Measurements from ENCODE around the gene TRAF3IP3. TPM values are rescaled to one million over a fixed set of nuclear protein-coding genes. Genes with fewer than 3 reads are reported as not detected.

Gene TRAF3IP3
- total and polyA plus RNA-seq, 4 donors = 0.88 to 9.0 (median 2.7) TPM

DNA sequence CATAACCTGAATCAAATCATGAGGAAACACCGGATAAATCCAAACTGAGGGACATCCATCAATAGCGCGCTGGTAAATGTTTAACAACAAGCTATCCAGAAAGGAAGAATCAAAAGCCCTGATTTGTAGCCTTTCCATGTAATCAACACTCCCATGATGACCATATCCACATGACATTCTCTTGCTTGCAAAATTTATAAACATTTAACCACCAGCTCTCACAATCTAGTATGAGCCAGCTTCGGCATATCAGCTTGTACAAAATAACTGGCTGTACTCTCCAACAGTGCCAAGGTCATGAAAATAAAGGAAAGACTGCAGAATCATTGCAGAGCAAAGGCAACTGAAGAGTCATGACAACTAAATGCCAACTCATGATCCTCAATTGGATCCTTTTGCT is 35.5 kb upstream of the TRAF3IP3 start:
- 78 to 86% methylated on average over 4 of the region's 4 CpGs for WGBS, 2 donors
- Histone ChIP-seq H3K27me3 (ENCODE audit: control insufficient read depth in 1 of 2, insufficient read depth in 2 of 2, low read length in 1 of 2) (no peaks in the 10 kb centered on the region), H3K4me1 (ENCODE audit: control insufficient read depth in 1 of 2, insufficient read depth in 2 of 2, low read length in 2 of 2) (no peaks in the 10 kb centered on the region), H3K9me3 (ENCODE audit: control insufficient read depth, low read length) (no peaks in the 10 kb centered on the region), H3K27ac (ENCODE audit: low read depth in 1 of 2, low read length in 2 of 2) (no peak overlapping the region), H3K4me3 (ENCODE audit: low read length in 2 of 2) (no peak overlapping the region), H3K36me3 (ENCODE audit: control insufficient read depth in 1 of 2, insufficient read depth in 2 of 2, low read length in 1 of 2) (no peaks in the 10 kb centered on the region)
- ATAC-seq (ENCODE audit: low FRiP score) (no peak), DNase-seq (no peak)
- intact Hi-C loops (cut with DNase I) = no loop called here

DNA sequence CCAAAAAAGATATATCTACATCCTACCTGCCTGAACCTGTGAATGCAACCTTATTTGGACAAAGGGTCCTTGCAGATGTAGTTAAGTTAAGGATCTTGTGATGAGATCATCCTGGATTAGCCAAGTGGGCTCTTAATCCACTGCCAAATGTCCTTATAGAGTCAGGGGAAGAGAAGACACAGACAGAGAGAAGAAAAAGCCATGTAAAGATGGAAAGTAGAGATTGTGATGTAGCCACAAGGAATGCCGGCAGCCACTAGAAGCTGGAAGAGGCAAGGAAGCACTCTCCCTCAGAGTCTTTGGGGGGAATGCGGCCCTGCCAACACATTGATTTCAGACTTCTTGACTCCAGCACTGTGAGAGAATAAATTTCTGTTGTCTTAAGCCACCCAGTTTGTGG is 35.0 kb upstream of the TRAF3IP3 start:
- Histone ChIP-seq H3K27ac (ENCODE audit: low read depth in 1 of 2, low read length in 2 of 2) (no peak overlapping the region), H3K9me3 (ENCODE audit: control insufficient read depth, low read length) (no peaks in the 10 kb centered on the region), H3K4me1 (ENCODE audit: control insufficient read depth in 1 of 2, insufficient read depth in 2 of 2, low read length in 2 of 2) (no peaks in the 10 kb centered on the region), H3K27me3 (ENCODE audit: control insufficient read depth in 1 of 2, insufficient read depth in 2 of 2, low read length in 1 of 2) (no peaks in the 10 kb centered on the region), H3K4me3 (ENCODE audit: low read length in 2 of 2) (no peak overlapping the region), H3K36me3 (ENCODE audit: control insufficient read depth in 1 of 2, insufficient read depth in 2 of 2, low read length in 1 of 2) (no peaks in the 10 kb centered on the region)
- intact Hi-C loops (cut with DNase I) = no loop called here
- no peak for ATAC-seq (ENCODE audit: low FRiP score)
- DNase-seq = no peak
- 56 to 72% methylated on average over 2 of the region's 2 CpGs for WGBS, 2 donors

DNA sequence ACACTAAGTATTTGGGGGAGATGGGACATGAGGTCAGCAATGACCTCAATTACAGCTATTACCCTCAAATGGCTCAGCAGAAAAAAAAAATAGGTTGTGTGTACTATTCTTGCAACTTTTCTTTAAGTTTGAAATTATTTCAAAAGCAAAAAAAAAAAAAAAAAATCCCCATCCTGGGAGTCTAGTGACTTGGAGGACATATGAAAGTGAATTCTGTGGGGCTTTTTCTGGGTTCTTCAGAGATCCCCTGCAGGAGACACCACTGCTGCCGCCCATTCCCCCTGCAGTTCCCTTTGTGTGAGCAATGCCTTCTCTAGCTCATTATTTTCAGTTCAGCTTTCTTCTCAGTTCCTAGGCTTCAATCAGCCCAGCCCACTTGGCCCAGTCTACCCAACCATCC is 34.5 kb upstream of the TRAF3IP3 start:
- Histone ChIP-seq H3K4me1 (ENCODE audit: control insufficient read depth in 1 of 2, insufficient read depth in 2 of 2, low read length in 2 of 2) (no peaks in the 10 kb centered on the region), H3K27ac (ENCODE audit: low read depth in 1 of 2, low read length in 2 of 2) (no peak overlapping the region), H3K27me3 (ENCODE audit: control insufficient read depth in 1 of 2, insufficient read depth in 2 of 2, low read length in 1 of 2) (no peaks in the 10 kb centered on the region), H3K9me3 (ENCODE audit: control insufficient read depth, low read length) (no peaks in the 10 kb centered on the region), H3K4me3 (ENCODE audit: low read length in 2 of 2) (no peak overlapping the region), H3K36me3 (ENCODE audit: control insufficient read depth in 1 of 2, insufficient read depth in 2 of 2, low read length in 1 of 2) (no peaks in the 10 kb centered on the region)
- DNase-seq (no peak), ATAC-seq (ENCODE audit: low FRiP score) (no peak)
- intact Hi-C loops (cut with DNase I) = no loop called here
- WGBS, 2 donors = 95 to 98% methylated on average over 1 of the region's 1 CpG

DNA sequence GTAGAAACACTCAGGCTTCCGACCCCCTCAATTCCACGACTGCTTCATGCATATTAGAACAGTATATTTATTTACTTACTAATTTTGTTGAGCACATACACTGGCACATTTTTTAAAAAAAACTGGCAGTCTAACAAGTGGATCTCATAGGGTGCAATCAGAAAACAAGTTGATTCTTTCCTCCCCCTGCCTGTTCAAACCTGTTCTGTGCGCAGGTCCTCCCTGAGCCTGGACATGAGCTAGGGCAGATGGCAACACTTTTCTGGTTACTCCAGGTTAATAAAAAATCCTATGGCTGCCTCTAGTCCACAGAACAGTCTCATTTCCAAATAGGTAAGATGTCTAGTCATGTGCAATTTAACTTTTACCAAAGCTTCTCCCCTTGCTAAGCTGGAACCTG is 32.6 kb upstream of the TRAF3IP3 start:
- intact Hi-C loops (cut with DNase I) = no loop called here
- Histone ChIP-seq H3K36me3 (ENCODE audit: control insufficient read depth in 1 of 2, insufficient read depth in 2 of 2, low read length in 1 of 2) (no peaks in the 10 kb centered on the region), H3K27me3 (ENCODE audit: control insufficient read depth in 1 of 2, insufficient read depth in 2 of 2, low read length in 1 of 2) (no peaks in the 10 kb centered on the region), H3K27ac (ENCODE audit: low read depth in 1 of 2, low read length in 2 of 2) (no peak overlapping the region), H3K9me3 (ENCODE audit: control insufficient read depth, low read length) (no peaks in the 10 kb centered on the region), H3K4me1 (ENCODE audit: control insufficient read depth in 1 of 2, insufficient read depth in 2 of 2, low read length in 2 of 2) (no peaks in the 10 kb centered on the region), H3K4me3 (ENCODE audit: low read length in 2 of 2) (no peak overlapping the region)
- DNase-seq = no peak
- no peak for ATAC-seq (ENCODE audit: low FRiP score)
- 89 to 96% methylated on average over 3 of the region's 3 CpGs for WGBS, 2 donors

DNA sequence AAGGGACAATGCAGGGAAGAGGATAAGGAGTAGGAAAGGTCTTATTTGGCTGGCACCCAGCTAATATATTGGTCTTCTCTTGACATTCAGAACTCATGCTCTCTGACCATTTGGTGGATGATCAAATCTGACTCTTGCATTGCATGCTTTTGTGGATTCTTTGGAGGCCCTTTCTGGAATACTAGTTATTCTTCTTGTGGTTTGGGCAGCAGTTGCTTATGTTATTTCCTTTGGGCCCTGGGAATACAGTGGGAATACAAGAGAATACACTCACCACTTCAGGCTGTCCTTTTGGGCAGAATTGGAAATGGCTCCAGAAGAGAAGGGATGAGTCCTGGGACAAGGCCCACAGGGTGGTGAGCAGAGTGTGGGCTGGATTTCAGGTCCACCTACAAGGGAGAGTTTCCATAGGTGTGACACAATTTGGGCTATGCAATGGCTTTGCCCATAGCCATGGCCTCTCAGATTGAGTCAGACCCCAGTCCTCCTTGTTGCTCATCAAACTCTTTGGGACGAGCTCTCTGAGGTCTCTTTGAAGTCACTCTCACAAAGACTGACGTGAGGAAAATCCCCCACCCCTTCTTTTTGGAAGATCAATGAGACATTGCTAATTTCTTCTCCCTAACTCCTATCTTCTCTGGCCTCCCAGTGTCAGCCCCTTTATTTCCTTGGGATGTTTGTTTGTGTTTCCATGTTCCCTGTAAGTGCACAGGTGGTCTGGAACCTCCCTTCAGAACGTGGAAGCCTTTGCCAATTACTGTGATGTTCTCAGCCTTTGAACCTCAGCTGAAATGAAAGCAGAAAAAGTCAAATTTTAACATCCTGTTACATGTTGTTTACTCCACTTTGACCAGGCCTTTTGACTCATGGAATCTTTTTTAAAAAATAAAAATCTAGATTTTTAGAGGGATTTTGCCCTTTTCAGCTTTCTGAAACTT is 31.8 kb upstream of the TRAF3IP3 start:
- Histone ChIP-seq H3K9me3 (ENCODE audit: control insufficient read depth, low read length) (no peaks in the 10 kb centered on the region), H3K27me3 (ENCODE audit: control insufficient read depth in 1 of 2, insufficient read depth in 2 of 2, low read length in 1 of 2) (no peaks in the 10 kb centered on the region), H3K36me3 (ENCODE audit: control insufficient read depth in 1 of 2, insufficient read depth in 2 of 2, low read length in 1 of 2) (no peaks in the 10 kb centered on the region), H3K4me1 (ENCODE audit: control insufficient read depth in 1 of 2, insufficient read depth in 2 of 2, low read length in 2 of 2) (no peaks in the 10 kb centered on the region), H3K27ac (ENCODE audit: low read depth in 1 of 2, low read length in 2 of 2) (no peak overlapping the region), H3K4me3 (ENCODE audit: low read length in 2 of 2) (no peak overlapping the region)
- intact Hi-C loops (cut with DNase I) = no loop called here
- DNase-seq (no peak), ATAC-seq (ENCODE audit: low FRiP score) (no peak)
- WGBS, 2 donors = 71 to 78% methylated on average over 3 of the region's 3 CpGs

DNA sequence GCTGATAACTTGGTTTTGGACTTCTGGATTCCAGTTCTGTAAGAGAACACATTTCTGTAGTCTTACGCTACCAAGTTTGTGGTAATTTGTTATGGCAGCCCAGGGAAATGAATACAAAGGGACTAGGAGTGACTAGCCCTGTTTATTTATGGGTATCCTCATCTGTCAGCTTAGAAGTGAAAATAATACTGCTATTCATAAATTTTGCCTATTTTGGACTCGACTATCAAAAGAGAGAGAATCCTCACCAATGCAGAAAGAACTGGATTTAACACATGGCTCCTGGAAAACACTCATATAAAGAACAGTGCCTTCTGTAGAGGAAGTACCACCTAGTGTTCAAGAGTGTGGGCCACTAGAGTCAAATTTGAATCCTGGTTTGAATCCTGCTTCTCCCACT is 28.6 kb upstream of the TRAF3IP3 start:
- DNase-seq = no peak
- no peak overlapping the region for H3K4me3 ChIP-seq (ENCODE audit: low read length in 2 of 2)
- intact Hi-C loops (cut with DNase I) = no loop called here
- no peak overlapping the region for H3K27ac ChIP-seq (ENCODE audit: low read depth in 1 of 2, low read length in 2 of 2)
- WGBS, 2 donors = 85 to 87% methylated on average over 2 of the region's 2 CpGs
- no peaks in the 10 kb centered on the region for H3K4me1 ChIP-seq (ENCODE audit: control insufficient read depth in 1 of 2, insufficient read depth in 2 of 2, low read length in 2 of 2)
- H3K9me3 ChIP-seq (ENCODE audit: control insufficient read depth, low read length) = peaks cover 2% of the 10 kb centered on the region
- no peaks in the 10 kb centered on the region for H3K36me3 ChIP-seq (ENCODE audit: control insufficient read depth in 1 of 2, insufficient read depth in 2 of 2, low read length in 1 of 2)
- no peak for ATAC-seq (ENCODE audit: low FRiP score)
- H3K27me3 ChIP-seq (ENCODE audit: control insufficient read depth in 1 of 2, insufficient read depth in 2 of 2, low read length in 1 of 2) = no peaks in the 10 kb centered on the region

DNA sequence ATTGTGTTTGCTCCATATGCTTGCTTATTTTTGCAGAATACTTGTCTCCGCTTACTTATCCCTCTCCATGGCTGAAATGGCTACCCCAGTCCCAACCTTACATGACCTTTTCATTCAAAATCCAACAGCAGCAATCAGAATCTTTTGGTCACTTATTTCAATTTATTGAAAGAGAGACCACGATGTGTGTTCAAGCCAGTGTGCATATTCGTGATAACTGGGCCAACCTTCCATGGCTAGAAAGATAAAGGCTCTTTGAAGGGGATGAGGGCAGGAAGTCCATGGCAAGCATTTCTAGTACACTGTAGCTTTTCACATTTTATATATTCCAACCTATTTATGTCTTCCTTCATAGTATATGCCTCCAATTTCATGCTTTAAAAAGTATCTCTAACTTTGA is 28.1 kb upstream of the TRAF3IP3 start:
- DNase-seq (no peak), ATAC-seq (ENCODE audit: low FRiP score) (no peak)
- Histone ChIP-seq H3K27ac (ENCODE audit: low read depth in 1 of 2, low read length in 2 of 2) (no peak overlapping the region), H3K36me3 (ENCODE audit: control insufficient read depth in 1 of 2, insufficient read depth in 2 of 2, low read length in 1 of 2) (no peaks in the 10 kb centered on the region), H3K4me1 (ENCODE audit: control insufficient read depth in 1 of 2, insufficient read depth in 2 of 2, low read length in 2 of 2) (no peaks in the 10 kb centered on the region), H3K9me3 (ENCODE audit: control insufficient read depth, low read length) (peaks cover 2% of the 10 kb centered on the region), H3K4me3 (ENCODE audit: low read length in 2 of 2) (no peak overlapping the region), H3K27me3 (ENCODE audit: control insufficient read depth in 1 of 2, insufficient read depth in 2 of 2, low read length in 1 of 2) (no peaks in the 10 kb centered on the region)
- intact Hi-C loops (cut with DNase I) = no loop called here
- WGBS, 2 donors = 82 to 84% methylated on average over 3 of the region's 3 CpGs

DNA sequence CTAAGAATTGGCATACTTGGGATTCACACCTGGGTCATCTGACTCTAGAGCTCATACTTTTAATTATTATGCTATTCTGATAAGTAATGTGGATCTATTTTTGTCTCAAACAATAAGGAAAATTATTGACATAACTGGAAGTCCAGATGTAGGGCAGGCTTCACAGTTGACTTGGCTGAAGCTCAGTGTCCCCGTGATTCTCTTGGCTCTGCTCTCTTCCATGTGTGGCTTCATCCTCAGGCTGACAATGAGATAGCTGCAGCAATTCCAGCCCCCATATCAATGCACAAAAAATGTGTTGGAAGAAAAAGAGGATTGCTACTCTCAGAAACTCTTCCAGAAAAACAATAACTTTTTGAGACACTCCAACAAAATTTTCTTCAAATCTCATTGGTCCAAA is 27.4 kb upstream of the TRAF3IP3 start:
- WGBS, 2 donors = 42 to 47% methylated on average over 1 of the region's 1 CpG
- no peaks in the 10 kb centered on the region for H3K4me1 ChIP-seq (ENCODE audit: control insufficient read depth in 1 of 2, insufficient read depth in 2 of 2, low read length in 2 of 2)
- DNase-seq (no peak), ATAC-seq (ENCODE audit: low FRiP score) (no peak)
- intact Hi-C loops (cut with DNase I) = no loop called here
- peaks cover 2% of the 10 kb centered on the region for H3K9me3 ChIP-seq (ENCODE audit: control insufficient read depth, low read length)
- no peaks in the 10 kb centered on the region for H3K27me3 ChIP-seq (ENCODE audit: control insufficient read depth in 1 of 2, insufficient read depth in 2 of 2, low read length in 1 of 2)
- no peak overlapping the region for H3K4me3 ChIP-seq (ENCODE audit: low read length in 2 of 2)
- H3K27ac ChIP-seq (ENCODE audit: low read depth in 1 of 2, low read length in 2 of 2) = no peak overlapping the region
- H3K36me3 ChIP-seq (ENCODE audit: control insufficient read depth in 1 of 2, insufficient read depth in 2 of 2, low read length in 1 of 2) = no peaks in the 10 kb centered on the region

DNA sequence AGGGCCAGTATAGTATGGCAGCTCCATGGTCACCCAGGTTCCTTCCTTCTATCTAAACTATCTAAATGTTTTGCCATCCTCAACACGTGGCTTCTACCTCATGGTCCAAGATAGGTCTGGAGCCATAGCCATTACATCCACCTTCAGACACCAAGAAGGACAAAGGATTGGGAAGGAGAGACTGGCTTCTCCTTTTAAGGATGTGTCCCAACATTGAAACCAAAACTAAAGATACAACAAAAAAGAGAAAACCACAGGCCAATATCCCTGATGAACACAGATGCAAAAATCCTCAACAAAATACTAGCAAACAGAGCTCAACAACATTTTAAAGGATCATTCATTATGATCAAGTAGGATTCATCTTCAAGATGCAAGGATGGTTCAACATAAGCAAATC is 26.4 kb upstream of the TRAF3IP3 start:
- intact Hi-C loops (cut with DNase I) = no loop called here
- 46 to 70% methylated on average over 1 of the region's 1 CpG for WGBS, 2 donors
- ATAC-seq (ENCODE audit: low FRiP score) = no peak

More for the DNA sequence above, 26.4 kb upstream of the TRAF3IP3 start:
- Histone ChIP-seq H3K4me3 (ENCODE audit: low read length in 2 of 2) (no peak overlapping the region), H3K9me3 (ENCODE audit: control insufficient read depth, low read length) (peaks cover 2% of the 10 kb centered on the region), H3K27me3 (ENCODE audit: control insufficient read depth in 1 of 2, insufficient read depth in 2 of 2, low read length in 1 of 2) (no peaks in the 10 kb centered on the region), H3K27ac (ENCODE audit: low read depth in 1 of 2, low read length in 2 of 2) (no peak overlapping the region), H3K36me3 (ENCODE audit: control insufficient read depth in 1 of 2, insufficient read depth in 2 of 2, low read length in 1 of 2) (no peaks in the 10 kb centered on the region), H3K4me1 (ENCODE audit: control insufficient read depth in 1 of 2, insufficient read depth in 2 of 2, low read length in 2 of 2) (no peaks in the 10 kb centered on the region)
- DNase-seq = no peak

Data from aorta (tissue), 5 donors.